ENCODE results near the gene MSI2. TPM values are rescaled to one million over a fixed set of nuclear protein-coding genes. Genes with fewer than 3 reads are reported as not detected.
A peak's percentile ranks its signal among the peaks of the same experiment; 100 is the strongest.

The MSI2 gene
- total and polyA plus RNA-seq, 9 of the 15 experiments (the other 6 are each of a cell fraction or from before 2014, with no cell fraction given) = 4.6 to 61.8 (median 42.4) TPM

DNA sequence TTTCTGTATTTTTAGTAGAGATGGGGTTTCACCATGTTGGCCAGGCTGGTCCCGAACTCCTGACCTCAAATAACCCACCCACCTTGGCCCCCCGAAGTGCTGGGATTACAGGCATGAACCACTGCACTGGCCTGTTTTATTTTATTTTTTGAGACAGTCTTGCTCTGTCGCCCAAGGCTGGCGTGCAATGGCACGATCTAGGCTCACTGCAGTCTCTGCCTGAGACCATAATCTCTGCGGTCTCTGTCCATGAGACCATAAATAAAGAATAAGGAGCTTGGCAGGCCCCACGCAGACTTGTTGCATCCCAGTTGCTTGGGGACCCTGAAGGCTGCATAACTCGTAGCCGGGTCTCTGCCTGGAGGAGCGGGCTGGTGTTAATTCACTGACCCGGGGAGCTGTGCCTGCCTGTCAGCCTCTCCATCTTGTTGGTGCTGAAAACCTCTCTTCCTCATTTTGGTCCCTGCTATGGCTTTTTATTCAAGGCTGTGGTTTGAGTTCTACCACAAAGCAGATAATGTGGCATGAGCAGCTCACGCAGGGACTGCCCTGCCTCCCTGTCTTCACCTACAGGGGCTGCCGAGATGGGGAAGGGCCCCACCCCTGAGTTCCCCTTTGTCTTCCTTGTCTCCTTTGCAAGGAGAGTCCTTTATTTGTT, 82.1 kb downstream of the MSI2 start:
- H3K9me1 ChIP-seq (ENCODE audit: control insufficient read depth, insufficient read depth, low read length) = peaks cover 11% of the 10 kb centered on the region
- H2AFZ ChIP-seq (ENCODE audit: low read depth, low read length) = no peak overlapping the region
- no peak for FAIRE-seq
- intact Hi-C loops (cut with micrococcal nuclease) (no loop called here), in situ Hi-C loops (cut with MboI) (no loop called here)
- peak; percentile 72; the same call in 1 of the 2 replicates for TF ChIP-seq ZBTB1 (CRISPR knock-in tag; IDR thresholded peaks at IDR 0.05; ENCODE audit: borderline replicate concordance, low read depth)
- TF ChIP-seq CTBP1 (IDR thresholded peaks at IDR 0.05; ENCODE audit: borderline replicate concordance) = peak; percentile 48; the same call in 1 of the 2 replicates
- peak; percentile 31 for TF ChIP-seq MEIS2 (IDR thresholded peaks at IDR 0.05; ENCODE audit: partially characterized antibody)
- peak; percentile 28; the same call in 1 of the 2 replicates for TF ChIP-seq PKNOX1 (IDR thresholded peaks at IDR 0.05)
- peak; percentile 49; the same call in 1 of the 2 replicates for TF ChIP-seq ESRRA (IDR thresholded peaks at IDR 0.05; ENCODE audit: borderline replicate concordance, low read depth)
- peak; percentile 83 for TF ChIP-seq SPI1 (IDR thresholded peaks at IDR 0.05; ENCODE audit: borderline replicate concordance, low read depth, low read length)
- TF ChIP-seq REST (IDR thresholded peaks at IDR 0.05; ENCODE audit: borderline replicate concordance) = peak; percentile 34; the same call in 1 of the 2 replicates
- TF ChIP-seq REST (CRISPR knock-in tag; IDR thresholded peaks at IDR 0.05; ENCODE audit: low read depth) = no peak
- no peak for TF ChIP-seq PHB2 (IDR thresholded peaks at IDR 0.05; ENCODE audit: low read depth)
- peak; percentile 30; the same call in 1 of the 2 replicates for TF ChIP-seq SOX6 (IDR thresholded peaks at IDR 0.05)
- TF ChIP-seq NRF1 (conservative IDR thresholded peaks at IDR 0.05 in 1 of 2, IDR thresholded peaks at IDR 0.05 in 1 of 2) = 0 out of 4 replicates have a peak, but pooled peaks have one; percentile 9 to 16
- no peak for TF ChIP-seq MCM5 (IDR thresholded peaks at IDR 0.05; ENCODE audit: low read depth)
- no peak for TF ChIP-seq GATA2 (CRISPR knock-in tag; IDR thresholded peaks at IDR 0.05)
- no peak overlapping the region for H3K27ac ChIP-seq (ENCODE audit: extremely low read depth, low read depth, low read length)
- H3K36me3 ChIP-seq (ENCODE audit: control insufficient read depth, insufficient read depth, low read length) = peaks cover 4% of the 10 kb centered on the region; the same call in 1 of the 3 replicates
- no peak overlapping the region for H3K4me2 ChIP-seq (ENCODE audit: insufficient read depth, low read length)
- peaks cover 37% of the 10 kb centered on the region for H3K79me2 ChIP-seq (ENCODE audit: control insufficient read depth, insufficient read depth, low read length)
- H3K27me3 ChIP-seq (ENCODE audit: control insufficient read depth in 2 of 2, insufficient read depth in 2 of 2, low read length in 2 of 2) = no peaks in the 10 kb centered on the region
- ChIA-PET CTCF (ENCODE audit: low intra/inter-chr PET ratio) (no interaction called here), POLR2A (interaction anchor here (1.3 kb wide), 1 partner anchor 23 kb away, joined by 5 read pairs; no protein-coding TSS in a partner anchor)
- H3K9ac ChIP-seq (ENCODE audit: insufficient read depth in 1 of 2, low read depth in 2 of 2, low read length in 2 of 2) = no peak overlapping the region
- peak in 1 of 4 experiments; percentile 16 for DNase-seq (ENCODE audit: extremely low read depth in 1 of 4, low spot score in 3 of 4)
- no peaks in the 10 kb centered on the region for H3K9me3 ChIP-seq (replicated peaks; ENCODE audit: control insufficient read depth, insufficient read depth, low read depth, low read length)
- no TSS peak for BruUV-seq (replicated peaks)
- H3K4me1 ChIP-seq (replicated peaks in 1 of 2; ENCODE audit: control insufficient read depth in 2 of 2, insufficient read depth in 2 of 2, low read length in 2 of 2) = peaks cover 16 to 31% of the 10 kb centered on the region in 2 experiments
- no peak overlapping the region for H3K4me3 ChIP-seq
- 68% methylated on average over 13 of the region's 13 CpGs for WGBS (ENCODE audit: insufficient coverage, low coverage, missing lambda C conversion rate)
- no peak for ATAC-seq
- peaks cover 8% of the 10 kb centered on the region for H4K20me1 ChIP-seq (replicated peaks; ENCODE audit: control insufficient read depth, insufficient read depth, low read length)

Measured in K562 (cell line).